GM19025 (cell line): Measurements from ENCODE around the gene MOGAT1.
"Not testable (repeated sequence)": the region's sequence is repeated elsewhere in the genome, so short reads cannot be mapped to it uniquely, and the experiment has no call there.

ENCODE experiments used
- ATAC-seq: cut with Tn5 transposase; IDR thresholded peaks from one replicate; pipeline ENCODE4 v1.9.1; 2021; ENCODE audit warnings: mild to moderate bottlenecking, low read depth, moderate library complexity; ENCODE audit not compliant: unreplicated experiment

Gene MOGAT1

DNA sequence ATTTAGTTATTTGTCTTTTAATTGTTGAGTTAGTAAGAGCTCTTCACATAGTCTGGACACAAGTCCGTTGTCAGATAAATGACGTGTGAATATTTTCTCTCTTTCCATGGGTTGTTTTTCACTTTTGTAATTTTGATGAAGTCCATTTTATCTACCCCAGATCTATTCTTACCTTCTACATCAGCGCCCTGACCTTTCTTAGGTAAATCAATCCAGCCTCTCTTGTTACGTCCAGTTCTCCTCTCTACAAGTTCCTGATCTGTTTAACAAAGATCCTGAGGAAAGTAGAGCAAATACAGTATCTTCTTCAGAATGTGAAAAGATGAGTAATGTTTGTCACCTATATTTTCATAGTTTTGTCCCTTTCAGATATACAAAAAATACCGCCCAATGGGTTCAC lies 66.9 kb downstream of the MOGAT1 start:
- ATAC-seq: no peak

DNA sequence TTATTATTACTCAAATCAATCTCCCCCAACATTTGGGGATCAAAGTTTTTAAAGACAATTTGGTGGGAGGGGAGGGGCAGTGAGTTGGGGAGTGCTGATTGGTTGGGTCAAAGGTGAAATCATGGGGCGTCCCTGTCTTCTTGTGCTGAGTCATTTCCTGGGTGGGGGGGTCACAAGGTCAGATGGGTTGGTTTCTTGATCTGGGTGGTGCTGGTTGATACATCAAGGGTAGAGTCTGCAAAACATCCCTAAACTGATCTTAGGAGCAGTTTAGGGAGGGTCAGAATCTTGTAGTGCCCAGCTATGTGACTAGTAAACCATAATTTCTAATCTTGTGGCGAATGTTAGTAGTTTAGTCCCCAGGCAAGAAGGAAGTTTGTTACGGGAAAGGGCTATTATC lies 67.4 kb downstream of the MOGAT1 start:
- no peak for ATAC-seq

DNA sequence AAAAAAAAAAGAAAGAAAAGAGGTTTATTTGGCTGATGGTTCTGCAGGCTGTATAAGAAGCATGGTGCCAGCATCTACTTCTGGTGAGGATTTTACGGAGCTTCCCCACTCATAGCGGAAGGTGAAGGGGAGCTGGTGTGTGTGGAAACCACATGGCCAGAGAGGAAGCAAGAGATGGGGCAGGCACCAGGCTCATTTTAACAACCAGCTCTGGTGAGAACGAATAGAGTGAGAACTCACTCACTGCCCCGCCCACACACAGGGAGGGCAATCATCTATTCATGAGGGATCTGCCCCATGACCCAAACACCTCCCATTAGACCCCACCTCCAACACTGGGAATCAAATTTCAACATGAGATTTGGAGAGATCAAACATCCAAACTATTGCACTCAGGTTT lies 68.5 kb downstream of the MOGAT1 start:
- no peak for ATAC-seq

DNA sequence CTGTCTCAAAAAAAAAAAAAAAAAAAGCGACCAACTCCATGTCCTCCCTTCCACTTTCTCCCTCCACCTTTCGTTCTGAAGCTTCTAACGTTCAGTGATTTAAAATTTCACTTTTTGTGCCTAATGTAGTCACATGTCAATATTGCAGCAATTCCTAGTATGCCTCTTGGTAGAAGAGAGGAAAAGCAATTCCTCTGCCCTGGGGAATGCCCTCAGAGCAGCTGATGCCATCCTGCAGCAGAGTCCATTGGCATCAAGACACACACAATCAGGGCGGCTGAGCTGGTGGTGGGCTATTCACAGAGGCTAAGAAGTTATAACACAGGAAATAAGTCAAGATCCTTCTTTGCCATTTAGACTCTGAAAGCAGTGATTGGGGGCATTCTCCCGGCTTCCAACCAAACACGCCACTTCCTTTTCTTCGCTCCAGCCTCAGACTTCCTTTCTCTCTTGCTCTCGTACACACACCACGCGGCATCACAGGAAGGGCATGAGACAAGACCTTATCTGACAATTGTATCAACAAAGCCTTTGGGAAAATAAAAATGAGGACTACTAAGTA lies 71.9 kb downstream of the MOGAT1 start:
- no peak for ATAC-seq

DNA sequence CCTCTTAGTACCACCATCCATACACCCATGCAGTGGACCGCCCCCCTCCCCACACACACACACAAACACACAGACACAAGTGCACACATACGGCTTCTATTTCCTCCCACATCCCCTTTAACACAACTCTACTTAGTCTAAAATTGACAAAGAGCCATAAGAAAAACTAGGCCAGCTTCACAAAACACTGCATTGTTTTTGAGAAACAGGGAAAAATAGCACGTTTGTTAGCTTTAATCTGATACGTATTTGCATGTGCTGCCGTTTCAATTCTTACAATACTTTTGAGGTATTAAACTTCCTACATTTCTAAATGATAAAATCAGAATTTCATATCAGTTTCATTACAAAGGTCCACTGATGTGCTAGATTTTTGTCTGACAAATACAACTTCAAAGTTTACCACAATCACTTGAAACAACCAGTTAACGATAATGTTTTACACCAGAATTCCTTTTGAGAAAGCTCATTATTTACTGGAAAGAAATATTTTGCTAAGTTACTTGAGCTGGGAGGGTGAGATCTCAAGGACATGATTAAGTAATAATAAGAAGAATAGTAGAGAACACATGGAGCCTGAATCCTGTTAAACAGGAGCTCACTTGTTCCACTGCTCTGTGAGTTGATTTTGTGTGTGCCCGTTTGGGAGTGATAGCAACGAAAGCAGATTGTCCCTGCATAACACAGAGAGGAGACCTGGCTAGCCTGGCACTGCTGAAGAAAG lies 74.5 kb downstream of the MOGAT1 start:
- no peak for ATAC-seq

DNA sequence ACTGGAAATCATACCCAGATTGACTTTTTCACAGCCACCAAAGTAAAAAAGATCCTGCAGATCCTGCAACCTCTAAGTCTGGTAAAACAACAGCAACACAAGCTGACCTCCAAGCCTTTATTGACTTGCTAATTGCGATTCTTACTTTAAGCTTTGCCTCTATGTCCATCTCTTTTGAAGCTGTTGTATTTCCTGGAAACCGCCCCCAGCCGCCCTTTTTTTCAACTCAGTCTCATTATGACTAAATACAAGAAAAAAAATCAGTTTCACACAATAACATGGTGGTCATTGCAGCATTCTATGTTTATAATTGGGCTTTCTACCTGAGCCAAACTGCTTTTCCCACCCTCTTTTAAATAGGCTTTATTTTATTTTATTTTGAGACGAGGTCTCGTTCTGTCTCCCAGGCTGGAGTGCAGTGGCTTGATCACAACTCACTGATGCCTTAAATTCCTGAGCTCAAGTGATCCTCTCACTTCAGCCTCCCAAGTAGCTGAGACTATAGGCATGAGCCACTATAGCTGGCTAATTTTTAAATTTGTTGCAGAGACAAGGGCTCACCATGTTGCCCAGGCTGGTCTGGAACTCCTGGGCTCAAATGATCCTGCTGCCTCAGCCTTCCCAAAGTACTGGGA lies 76.2 kb downstream of the MOGAT1 start:
- no peak for ATAC-seq

DNA sequence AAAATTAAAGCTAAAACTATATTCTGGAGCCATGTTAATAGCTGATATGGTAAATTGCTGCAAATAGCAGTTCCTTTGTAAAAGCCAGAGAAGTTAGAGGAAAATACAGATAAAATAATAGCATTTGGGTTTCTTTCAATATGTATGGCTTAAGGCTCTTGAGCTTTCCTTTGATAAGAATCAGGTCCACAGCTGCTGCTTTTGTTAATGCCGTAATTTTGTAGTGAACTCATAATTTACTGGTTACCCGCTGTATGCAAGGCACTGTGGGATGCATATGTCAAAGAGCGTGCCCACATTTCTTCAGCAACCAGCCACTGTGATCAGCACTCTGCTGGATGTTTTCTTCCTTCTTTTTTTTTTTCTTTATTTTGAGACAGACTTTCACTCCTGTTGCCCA lies 79.1 kb downstream of the MOGAT1 start:
- ATAC-seq: no peak

DNA sequence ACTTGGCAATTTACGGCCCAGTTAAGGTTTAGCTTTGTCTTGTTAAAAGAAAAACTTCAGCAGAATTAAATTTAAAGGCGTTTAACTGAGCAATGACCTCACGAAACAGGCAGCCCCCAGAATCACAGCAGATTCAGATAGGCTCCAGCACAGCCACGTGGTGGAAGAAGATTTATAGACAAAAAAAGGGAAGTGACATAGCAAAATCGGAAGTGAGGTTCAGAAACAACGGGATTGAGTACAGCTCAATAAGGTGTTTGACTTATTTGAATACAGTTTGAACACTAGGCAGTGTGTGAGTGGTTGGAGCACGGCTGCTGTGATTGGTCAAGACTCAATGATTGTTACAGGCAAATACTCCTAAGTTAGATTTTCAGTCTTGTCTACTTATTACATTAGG lies 79.8 kb downstream of the MOGAT1 start:
- ATAC-seq: no peak

DNA sequence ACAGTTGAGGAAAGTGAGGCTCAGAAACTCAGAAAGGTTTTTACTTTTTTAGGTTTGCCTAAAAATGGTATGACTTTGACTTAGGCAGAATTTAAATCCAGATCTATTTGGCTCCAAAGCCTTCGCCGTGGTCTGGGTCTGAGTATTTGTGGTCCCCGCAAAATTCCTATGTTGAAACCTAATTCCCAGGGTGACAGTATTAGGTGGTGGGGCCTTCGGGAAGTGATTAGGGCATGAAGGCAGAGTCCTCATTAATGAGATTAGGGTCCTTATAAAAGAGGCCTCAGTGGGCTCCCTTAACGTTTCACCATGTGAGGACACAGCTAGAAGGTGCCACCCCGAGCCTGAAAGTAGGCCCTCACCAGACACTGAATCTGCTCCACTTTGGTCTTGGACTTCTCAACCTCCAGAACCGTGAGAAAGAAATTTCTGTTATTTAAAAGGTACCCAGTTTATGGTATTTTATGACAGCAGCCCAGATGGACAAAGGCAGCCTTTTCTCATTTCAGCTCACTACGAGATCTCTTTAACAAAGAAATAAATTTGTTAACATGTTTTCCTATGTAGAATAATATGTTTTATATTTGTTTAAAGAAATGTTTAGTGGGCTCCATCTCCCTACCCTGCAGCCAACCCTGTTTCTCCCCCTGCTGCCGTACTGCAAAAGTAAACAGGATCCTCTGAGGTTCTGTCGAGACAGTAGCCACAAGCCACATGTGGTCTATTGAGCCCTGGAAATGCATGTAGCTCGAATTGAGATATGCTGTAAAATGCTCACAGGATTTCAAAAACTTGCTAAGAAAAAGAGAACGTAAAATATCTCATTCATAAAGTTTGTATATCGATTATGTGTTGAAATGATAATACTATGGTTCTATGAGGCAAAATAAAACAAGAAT lies 80.6 kb downstream of the MOGAT1 start:
- ATAC-seq: no peak

DNA sequence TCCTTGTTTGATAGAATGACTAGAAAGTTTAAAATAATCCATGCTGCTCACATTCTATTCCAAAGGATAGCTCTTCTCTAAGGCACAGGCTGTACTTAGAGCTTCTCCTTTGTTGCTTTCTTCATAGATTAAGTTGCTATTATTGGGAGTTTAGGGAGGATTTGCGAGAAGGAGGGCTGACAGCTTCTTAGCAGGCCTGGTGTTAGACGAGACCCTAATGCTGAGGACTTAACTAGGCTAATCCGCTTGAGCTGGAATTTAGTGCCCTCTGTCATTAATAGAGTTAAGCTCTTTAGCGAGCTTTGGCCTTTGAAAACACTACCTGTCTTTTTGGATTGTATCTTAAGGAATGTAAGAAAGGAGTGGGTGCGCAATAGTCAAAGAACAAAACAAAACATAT lies 81.3 kb downstream of the MOGAT1 start:
- ATAC-seq: no peak

DNA sequence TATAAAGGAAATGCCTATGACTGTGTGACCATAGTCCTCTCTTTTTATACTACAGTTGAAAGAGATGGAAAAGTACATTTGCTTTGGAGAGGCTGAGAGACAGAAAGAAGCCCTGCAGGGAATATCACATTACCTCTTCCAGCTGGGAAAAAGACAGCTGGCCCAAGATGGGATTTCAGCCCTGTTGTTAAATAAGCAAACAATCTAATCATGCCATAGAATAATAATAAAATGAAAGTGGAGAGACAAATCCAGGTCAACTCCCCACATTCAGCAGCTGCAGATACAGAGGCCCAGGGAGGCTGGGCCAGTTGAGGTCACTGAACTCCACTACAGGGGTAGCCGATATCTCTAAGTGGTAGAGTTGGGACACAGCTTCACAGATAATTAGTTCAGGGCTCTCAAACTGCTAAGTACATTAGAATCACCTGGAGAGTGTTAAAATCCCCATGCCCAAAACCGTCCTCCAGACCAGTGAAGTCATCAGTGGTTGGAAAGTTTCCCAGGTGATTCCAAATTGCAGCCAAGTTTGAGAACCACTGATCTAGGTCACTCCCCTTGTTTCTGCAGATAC lies 81.9 kb downstream of the MOGAT1 start:
- no peak for ATAC-seq

DNA sequence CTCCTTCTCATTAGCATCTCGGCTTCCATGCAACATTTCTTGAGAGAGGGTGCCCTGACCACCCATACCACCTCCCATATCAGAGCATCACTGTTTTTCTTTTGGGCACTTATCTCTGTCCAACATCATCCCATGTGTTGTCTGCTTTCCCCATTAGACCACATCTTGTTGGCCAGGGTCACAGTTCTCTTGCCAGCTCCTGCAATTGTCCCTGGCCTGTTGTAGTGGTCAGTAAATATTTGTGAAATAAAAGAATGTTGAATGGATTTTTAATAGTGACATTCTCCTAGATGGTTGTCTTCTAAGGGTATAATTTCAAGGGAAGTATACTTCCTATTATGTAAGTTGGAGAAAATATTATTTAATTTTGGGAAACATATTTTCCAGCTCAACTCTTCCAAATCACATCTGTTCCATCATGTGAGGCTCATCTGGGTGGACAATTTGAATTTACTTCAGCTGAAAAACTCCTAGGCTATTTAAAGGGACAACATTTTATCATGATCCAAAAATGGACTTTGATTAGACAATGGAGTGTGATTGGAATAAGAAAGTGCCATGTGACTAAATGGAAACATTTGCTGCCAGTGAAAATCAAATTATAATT lies 83.0 kb downstream of the MOGAT1 start:
- ATAC-seq: no peak

DNA sequence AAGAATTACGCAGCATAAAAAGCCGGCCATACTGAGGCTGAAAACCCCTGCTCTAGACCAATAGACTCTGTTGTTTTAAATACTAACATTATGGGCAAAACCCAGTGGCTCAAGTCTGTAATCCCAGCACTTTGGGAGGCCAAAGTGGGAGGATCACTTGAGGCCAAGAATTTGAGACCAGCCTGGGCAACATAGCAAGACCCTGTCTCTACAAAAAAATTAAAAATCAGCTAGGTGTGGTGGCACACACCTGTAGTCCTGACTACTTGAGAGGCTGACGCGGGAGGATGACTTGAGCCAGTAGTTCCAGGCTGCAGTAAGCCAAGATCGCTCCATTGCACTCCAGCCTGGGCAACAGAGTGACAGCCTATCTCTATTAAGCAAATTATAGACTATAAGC lies 84.1 kb downstream of the MOGAT1 start:
- not testable (repeated sequence) for ATAC-seq

DNA sequence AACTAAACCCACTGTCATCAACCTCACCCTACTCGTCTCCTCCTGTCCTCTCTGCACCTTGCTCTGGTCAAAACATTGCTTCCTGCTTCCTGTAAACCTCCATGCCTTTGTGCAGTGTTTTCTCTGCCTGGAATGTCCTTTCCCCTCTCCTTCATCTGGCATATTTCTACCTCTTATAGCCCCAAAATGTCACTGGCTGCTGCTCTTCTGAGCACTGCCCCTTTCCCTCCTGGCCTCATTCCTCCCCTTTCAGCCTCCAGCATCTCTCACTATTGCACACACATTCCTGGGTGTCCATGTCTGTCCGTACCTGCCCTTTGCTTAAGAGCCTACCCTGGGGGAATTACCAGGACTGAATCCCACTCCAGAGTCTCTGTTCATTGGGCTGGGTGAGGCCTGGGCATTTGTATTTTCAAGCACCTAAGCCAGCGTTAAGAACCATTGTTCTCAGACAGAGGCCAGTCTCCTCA lies 84.9 kb downstream of the MOGAT1 start:
- no peak for ATAC-seq

DNA sequence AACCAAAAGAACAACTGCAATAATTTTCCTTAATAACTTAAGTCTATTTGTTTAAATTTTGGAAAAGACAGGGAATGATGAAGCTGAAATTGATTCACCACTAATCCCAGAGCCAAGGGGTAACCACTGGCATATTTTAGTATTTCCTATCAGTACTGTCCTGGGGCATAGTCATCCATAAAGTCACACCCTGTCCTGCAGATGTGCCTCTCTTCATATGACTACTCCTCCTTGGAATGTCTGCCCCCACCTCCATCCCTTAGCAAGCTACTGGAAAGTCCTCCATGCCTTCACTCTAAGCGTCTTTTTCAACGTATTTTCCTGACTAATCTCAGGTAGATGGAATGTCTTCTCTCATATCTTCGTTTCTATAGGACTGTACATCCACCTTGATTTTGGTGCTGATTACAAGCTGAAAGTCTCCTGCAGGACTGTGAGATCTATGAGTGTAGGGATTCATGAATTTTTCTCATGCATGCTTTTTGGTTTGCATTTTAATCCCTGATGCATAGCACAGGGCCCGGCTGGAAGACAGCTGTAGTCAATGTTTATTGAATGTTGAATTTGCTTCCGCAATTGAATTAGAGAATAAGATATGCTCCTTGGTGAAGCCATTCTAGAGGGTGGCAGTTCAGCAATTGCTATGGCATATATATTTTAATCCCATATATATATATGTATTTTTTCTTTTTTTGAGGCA lies 85.6 kb downstream of the MOGAT1 start:
- no peak for ATAC-seq
